Neural progenitor cell (in vitro differentiated cells): Measurements from ENCODE around the gene HOMER2. TPM values are rescaled to one million over a fixed set of nuclear protein-coding genes. Genes with fewer than 3 reads are reported as not detected.

Source experiments
- DNase-seq: peaks from one replicate; pipeline ENCODE4 v3.0.0-alpha.2; 2016; ENCODE audit warnings: low spot score
- H2AFZ ChIP-seq: fragments of 200-600 bp; sonication (generic); replicated peaks from 2 replicates; pipeline ENCODE4 v1.6.1; 2016; ENCODE audit warnings: antibody characterized with exemption
- H3F3A ChIP-seq: fragments of 200-600 bp; sonication (generic); 2 replicates; pipeline ENCODE4 v1.6.1; 2016; ENCODE audit warnings: antibody characterized with exemption, low read depth
- H3K27ac ChIP-seq: fragments of 200-600 bp; sonication (generic); 2 replicates; pipeline ENCODE4 v1.5.1; 2016; ENCODE audit warnings: mild to moderate bottlenecking
- H3K27me3 ChIP-seq: fragments of 200-600 bp; sonication (generic); 2 replicates; pipeline ENCODE4 v1.6.1; 2016; ENCODE audit warnings: mild to moderate bottlenecking, moderate library complexity
- H3K36me3 ChIP-seq: fragments of 200-600 bp; sonication (generic); 2 replicates; pipeline ENCODE4 v1.5.1; 2016
- H3K4me1 ChIP-seq: fragments of 200-600 bp; sonication (generic); 2 replicates; pipeline ENCODE4 v1.6.1; 2016; ENCODE audit warnings: mixed run types
- H3K4me2 ChIP-seq: fragments of 200-600 bp; sonication (generic); 2 replicates; pipeline ENCODE4 v1.6.1; 2016
- H3K4me3 ChIP-seq: fragments of 200-600 bp; sonication (generic); 2 replicates; pipeline ENCODE4 v1.5.1; 2016
- H3K79me2 ChIP-seq: fragments of 200-600 bp; sonication (generic); 2 replicates; pipeline ENCODE4 v1.6.1; 2016; ENCODE audit warnings: low read depth
- H3K9ac ChIP-seq: fragments of 200-600 bp; sonication (generic); 2 replicates; pipeline ENCODE4 v1.6.1; 2016
- H3K9me3 ChIP-seq: fragments of 200-600 bp; sonication (generic); 2 replicates; pipeline ENCODE4 v1.5.1; 2016; ENCODE audit warnings: low read depth
- H4K20me1 ChIP-seq: fragments of 200-600 bp; sonication (generic); 2 replicates; pipeline ENCODE4 v1.6.1; 2016; ENCODE audit warnings: low read depth
- H3K27ac Mint-ChIP-seq: 3 replicates; pipeline ENCODE4 v1.8.0; 2021; ENCODE audit warnings: mixed read lengths
- H3K27me3 Mint-ChIP-seq: 2 replicates; pipeline ENCODE4 v1.8.0; 2022; ENCODE audit warnings: low read depth, mild to moderate bottlenecking, inconsistent platforms, moderate library complexity, mixed read lengths; ENCODE audit not compliant: insufficient read depth
- H3K36me3 Mint-ChIP-seq: 3 replicates; pipeline ENCODE4 v1.8.0; 2021; ENCODE audit warnings: mixed read lengths
- H3K4me1 Mint-ChIP-seq: 3 replicates; pipeline ENCODE4 v1.8.0; 2021; ENCODE audit warnings: mixed read lengths
- H3K4me3 Mint-ChIP-seq: 3 replicates; pipeline ENCODE4 v1.8.0; 2021; ENCODE audit warnings: mild to moderate bottlenecking, moderate library complexity, mixed read lengths
- H3K9me3 Mint-ChIP-seq: 3 replicates; pipeline ENCODE4 v1.8.0; 2020; ENCODE audit warnings: mixed read lengths
- CTCF ChIP-seq: fragments of 200-600 bp; sonication (generic); IDR thresholded peaks from 2 replicates; pipeline ENCODE4 v1.5.1; 2017; ENCODE audit warnings: antibody characterized with exemption, mild to moderate bottlenecking
- EZH2 ChIP-seq: fragments of 200-600 bp; sonication (generic); IDR thresholded peaks from 2 replicates; pipeline ENCODE4 v1.6.1; 2017; ENCODE audit warnings: antibody characterized with exemption, mild to moderate bottlenecking, moderate library complexity
- EZH2phosphoT487 ChIP-seq: fragments of 200-600 bp; sonication (generic); IDR thresholded peaks from 2 replicates; pipeline ENCODE4 v1.6.1; 2017; ENCODE audit warnings: antibody characterized with exemption
- total RNA-seq: library from RNA; depleted of rRNA; stranded (reverse); fragments of >200 nt; gene quantifications from 2 replicates; pipeline ENCODE4 v1.2.3, GENCODE V29; 2015; ENCODE audit warnings: low replicate concordance

Gene HOMER2
- total RNA-seq, 1 donor from 2014 or later = 259 TPM

GRCh38 chr15:82993144-82993543 is 40.6 kb upstream of the HOMER2 start:
- no peaks in the 10 kb centered on the region for H3K27me3 ChIP-seq
- H3K4me3 Mint-ChIP-seq = no peak overlapping the region
- H3K4me3 ChIP-seq = no peak overlapping the region
- no peaks in the 10 kb centered on the region for H3K36me3 Mint-ChIP-seq
- no peak for TF ChIP-seq EZH2
- H3K9me3 ChIP-seq = no peaks in the 10 kb centered on the region
- no peak overlapping the region for H3K27ac Mint-ChIP-seq
- no peak overlapping the region for H2AFZ ChIP-seq
- no peak overlapping the region for H3K4me2 ChIP-seq
- no peaks in the 10 kb centered on the region for H3K4me1 Mint-ChIP-seq
- no peaks in the 10 kb centered on the region for H3K9me3 Mint-ChIP-seq
- no peak for DNase-seq
- H3K27ac ChIP-seq = no peak overlapping the region
- H3K27me3 Mint-ChIP-seq = peaks cover 3% of the 10 kb centered on the region
- no peaks in the 10 kb centered on the region for H3K79me2 ChIP-seq
- no peak overlapping the region for H3K9ac ChIP-seq
- H3F3A ChIP-seq = peaks cover 8% of the 10 kb centered on the region
- H3K4me1 ChIP-seq = no peaks in the 10 kb centered on the region
- H3K36me3 ChIP-seq = peaks cover 3% of the 10 kb centered on the region
- no peaks in the 10 kb centered on the region for H4K20me1 ChIP-seq

GRCh38 chr15:82992436-82992998 is 40.0 kb upstream of the HOMER2 start:
- Mint-ChIP-seq H3K4me3 (no peak overlapping the region), H3K9me3 (no peaks in the 10 kb centered on the region)

GRCh38 chr15:82986442-82986780 is 33.9 kb upstream of the HOMER2 start:
- Histone ChIP-seq H3K27ac (no peak overlapping the region), H3K27me3 (peaks cover 4% of the 10 kb centered on the region), H4K20me1 (no peaks in the 10 kb centered on the region), H3K9ac (peak overlapping the region; percentile 80), H3K36me3 (peaks cover 3% of the 10 kb centered on the region), H3K79me2 (peaks cover 15% of the 10 kb centered on the region), H2AFZ (peak overlapping the region; percentile 100), H3K4me2 (peak overlapping the region; percentile 96), H3F3A (no peaks in the 10 kb centered on the region), H3K9me3 (no peaks in the 10 kb centered on the region), H3K4me3 (peak overlapping the region; percentile 93), H3K4me1 (peaks cover 6% of the 10 kb centered on the region)
- Mint-ChIP-seq H3K27me3 (peaks cover 3% of the 10 kb centered on the region), H3K4me1 (peaks cover 22% of the 10 kb centered on the region), H3K4me3 (peak overlapping the region; percentile 98), H3K9me3 (no peaks in the 10 kb centered on the region), H3K27ac (no peak overlapping the region), H3K36me3 (peaks cover 6% of the 10 kb centered on the region)
- TF ChIP-seq CTCF = no peak
- no peak for TF ChIP-seq EZH2
- TF ChIP-seq EZH2phosphoT487 = no peak
- no peak for DNase-seq

More at GRCh38 chr15:82992436-82992998, 40.0 kb upstream of the HOMER2 start:
- Mint-ChIP-seq H3K27me3 (peaks cover 3% of the 10 kb centered on the region), H3K27ac (no peak overlapping the region), H3K36me3 (peaks cover 2% of the 10 kb centered on the region), H3K4me1 (peaks cover under 1% of the 10 kb centered on the region)
- H3K4me2 ChIP-seq = no peak overlapping the region
- H3K9ac ChIP-seq = no peak overlapping the region
- H3K27me3 ChIP-seq = no peaks in the 10 kb centered on the region
- no peaks in the 10 kb centered on the region for H3K4me1 ChIP-seq
- DNase-seq = no peak
- H2AFZ ChIP-seq = no peak overlapping the region
- no peak overlapping the region for H3K27ac ChIP-seq
- H3K79me2 ChIP-seq = peaks cover 3% of the 10 kb centered on the region
- H3F3A ChIP-seq = peaks cover 8% of the 10 kb centered on the region
- no peaks in the 10 kb centered on the region for H3K9me3 ChIP-seq
- TF ChIP-seq CTCF (no peak), EZH2phosphoT487 (no peak), EZH2 (no peak)
- H3K36me3 ChIP-seq = peaks cover 3% of the 10 kb centered on the region
- H4K20me1 ChIP-seq = no peaks in the 10 kb centered on the region
- no peak overlapping the region for H3K4me3 ChIP-seq

- H3K36me3 Mint-ChIP-seq = peaks cover 6% of the 10 kb centered on the region
- H4K20me1 ChIP-seq = no peaks in the 10 kb centered on the region
- DNase-seq = peak; percentile 92
- peak within 1 kb of the TSS; percentile 96 for H3K4me2 ChIP-seq
- TF ChIP-seq EZH2 = peak; percentile 68
- no peak for TF ChIP-seq EZH2phosphoT487
- no peak for TF ChIP-seq CTCF
- peak within 1 kb of the TSS; percentile 98 for H3K4me3 Mint-ChIP-seq
- H3K9me3 Mint-ChIP-seq = no peaks in the 10 kb centered on the region
- H3K27me3 Mint-ChIP-seq = peaks cover 3% of the 10 kb centered on the region
- peak within 1 kb of the TSS; percentile 93 for H3K4me3 ChIP-seq
- peak within 1 kb of the TSS; percentile 80 for H3K9ac ChIP-seq
- no peaks in the 10 kb centered on the region for H3F3A ChIP-seq
- peaks cover 3% of the 10 kb centered on the region for H3K36me3 ChIP-seq
- peaks cover 22% of the 10 kb centered on the region for H3K4me1 Mint-ChIP-seq
- H3K27ac ChIP-seq = no peak within 1 kb of the TSS
- H3K27ac Mint-ChIP-seq = peak within 1 kb of the TSS; percentile 97
- H3K4me1 ChIP-seq = peaks cover 6% of the 10 kb centered on the region
- peak within 1 kb of the TSS; percentile 100 for H2AFZ ChIP-seq
- peaks cover 15% of the 10 kb centered on the region for H3K79me2 ChIP-seq
- no peaks in the 10 kb centered on the region for H3K9me3 ChIP-seq
- peaks cover 4% of the 10 kb centered on the region for H3K27me3 ChIP-seq
Observed at GRCh38 chr15:82985688-82986441, 33.3 kb upstream of the HOMER2 start, which contains the start of gene RAMAC. Gene RAMAC, plus strand, starts transcription at chr15:82986210. Its CDS starts 2,809 bp downstream, at chr15:82989019.
